Calu3 (cell line): Measurements from ENCODE around the gene SESTD1. TPM values are rescaled to one million over a fixed set of nuclear protein-coding genes. Genes with fewer than 3 reads are reported as not detected.

Experiments
- BruUV-seq: library from RNA; stranded (reverse); fragments of 400-500 nt; replicated peaks from 2 replicates; lab custom pipeline; 2021; lab: Mats Ljungman, UMichigan
- CTCF ChIA-PET: fragments of 300-600 bp; sonication (Branson Sonifier 250); formaldehyde crosslinking; loops from one replicate; lab custom pipeline; 2022; ENCODE audit warnings: antibody characterized with exemption; lab: Charles Lee
- DNase-seq: peaks from one replicate; pipeline ENCODE4 v3.0.0; 2022
- H3K27ac Mint-ChIP-seq: one replicate; pipeline ENCODE4 v1.8.0; 2022; ENCODE audit warnings: mixed read lengths; ENCODE audit not compliant: unreplicated experiment
- H3K27me3 Mint-ChIP-seq: one replicate; pipeline ENCODE4 v1.8.0; 2022; ENCODE audit warnings: mixed read lengths; ENCODE audit not compliant: unreplicated experiment
- H3K36me3 Mint-ChIP-seq: one replicate; pipeline ENCODE4 v1.8.0; 2022; ENCODE audit warnings: mild to moderate bottlenecking, moderate library complexity, mixed read lengths; ENCODE audit not compliant: insufficient read depth, unreplicated experiment
- H3K4me1 Mint-ChIP-seq: one replicate; pipeline ENCODE4 v1.8.0; 2022; ENCODE audit warnings: mild to moderate bottlenecking, low read depth, mixed read lengths; ENCODE audit not compliant: unreplicated experiment
- H3K4me3 Mint-ChIP-seq: one replicate; pipeline ENCODE4 v1.8.0; 2022; ENCODE audit warnings: mild to moderate bottlenecking, low read depth, moderate library complexity, mixed read lengths; ENCODE audit not compliant: unreplicated experiment
- H3K9me3 Mint-ChIP-seq: one replicate; pipeline ENCODE4 v1.8.0; 2022; ENCODE audit warnings: low read depth, mixed read lengths; ENCODE audit not compliant: unreplicated experiment
- intact Hi-C: fragments of 100-400 bp; cut with micrococcal nuclease; formaldehyde crosslinking; loops from one replicate; pipeline ENCODE4 v1.10.0; 2022; ENCODE audit not compliant: unreplicated experiment
- total RNA-seq: library from RNA; stranded (reverse); gene quantifications from 2 replicates; pipeline ENCODE4 v1.2.3, GENCODE V29; 2022
- TF ChIP-seq, protein P1 (sequence below): fragments of 200-600 bp; IDR thresholded peaks from one replicate; pipeline ENCODE4 v1.8.0; 2022; ENCODE audit warnings: antibody characterized with exemption; ENCODE audit not compliant: unreplicated experiment

The SESTD1 gene
- total RNA-seq, 1 experiment from 2014 or later: 145 TPM

DNA sequence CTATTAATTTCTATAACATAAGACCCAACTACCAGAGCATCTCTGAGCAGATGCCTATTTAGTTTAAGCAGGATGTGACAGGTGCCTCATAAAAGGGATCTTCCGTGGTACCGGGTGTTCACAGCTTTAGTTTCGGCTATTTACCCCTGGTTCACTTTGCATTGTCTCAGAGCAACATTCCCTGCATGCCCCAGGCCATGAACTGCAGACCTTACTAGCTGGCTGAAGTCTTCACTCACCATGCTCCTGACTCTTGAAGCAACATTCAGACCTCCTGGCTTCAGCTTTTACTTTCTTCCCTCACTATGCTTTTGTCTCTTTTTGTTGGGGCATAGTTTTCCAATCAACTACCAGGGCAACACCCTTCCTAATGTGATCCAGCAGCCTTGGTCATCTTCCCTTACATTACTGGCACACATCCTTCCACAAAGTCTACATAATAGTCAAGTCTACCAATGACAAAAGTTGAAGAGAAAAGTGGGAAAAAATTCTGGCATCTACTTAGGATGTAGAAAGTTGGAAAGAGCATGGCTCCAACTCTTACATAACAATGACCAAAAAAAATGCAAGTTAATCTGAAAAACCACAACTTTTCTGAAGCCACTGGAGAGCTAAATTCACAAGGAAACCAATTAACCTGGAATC is 99.2 kb downstream of the SESTD1 start:
- H3K4me3 Mint-ChIP-seq: no peak overlapping the region
- no peaks in the 10 kb centered on the region for H3K9me3 Mint-ChIP-seq
- H3K27me3 Mint-ChIP-seq: no peaks in the 10 kb centered on the region
- intact Hi-C loops: no loop called here
- BruUV-seq: no TSS peak
- CTCF ChIA-PET: no interaction called here
- TF ChIP-seq, protein P1, sequence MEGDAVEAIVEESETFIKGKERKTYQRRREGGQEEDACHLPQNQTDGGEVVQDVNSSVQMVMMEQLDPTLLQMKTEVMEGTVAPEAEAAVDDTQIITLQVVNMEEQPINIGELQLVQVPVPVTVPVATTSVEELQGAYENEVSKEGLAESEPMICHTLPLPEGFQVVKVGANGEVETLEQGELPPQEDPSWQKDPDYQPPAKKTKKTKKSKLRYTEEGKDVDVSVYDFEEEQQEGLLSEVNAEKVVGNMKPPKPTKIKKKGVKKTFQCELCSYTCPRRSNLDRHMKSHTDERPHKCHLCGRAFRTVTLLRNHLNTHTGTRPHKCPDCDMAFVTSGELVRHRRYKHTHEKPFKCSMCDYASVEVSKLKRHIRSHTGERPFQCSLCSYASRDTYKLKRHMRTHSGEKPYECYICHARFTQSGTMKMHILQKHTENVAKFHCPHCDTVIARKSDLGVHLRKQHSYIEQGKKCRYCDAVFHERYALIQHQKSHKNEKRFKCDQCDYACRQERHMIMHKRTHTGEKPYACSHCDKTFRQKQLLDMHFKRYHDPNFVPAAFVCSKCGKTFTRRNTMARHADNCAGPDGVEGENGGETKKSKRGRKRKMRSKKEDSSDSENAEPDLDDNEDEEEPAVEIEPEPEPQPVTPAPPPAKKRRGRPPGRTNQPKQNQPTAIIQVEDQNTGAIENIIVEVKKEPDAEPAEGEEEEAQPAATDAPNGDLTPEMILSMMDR: no peak
- DNase-seq: no peak
- H3K4me1 Mint-ChIP-seq: peaks cover 9% of the 10 kb centered on the region
- H3K36me3 Mint-ChIP-seq: peaks cover 30% of the 10 kb centered on the region
- H3K27ac Mint-ChIP-seq: peak overlapping the region; percentile 82

DNA sequence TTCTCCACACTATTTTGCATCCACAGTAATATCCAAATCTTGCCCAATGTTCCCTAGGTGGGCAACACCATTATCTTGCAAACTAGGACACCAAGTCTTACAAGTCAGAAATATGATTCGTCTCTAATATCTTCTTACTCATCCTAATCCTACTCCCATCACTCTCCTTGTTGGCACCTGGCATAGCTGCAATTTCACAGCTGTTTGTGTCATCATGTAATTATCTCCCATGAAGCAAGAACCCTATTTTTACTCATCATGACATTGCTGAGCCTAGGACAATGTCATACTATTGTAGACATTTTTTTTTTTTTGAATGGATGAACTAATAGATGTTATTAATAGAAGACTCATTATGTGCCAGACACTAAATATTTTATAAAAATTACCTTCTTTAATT is 123.4 kb downstream of the SESTD1 start:
- intact Hi-C loops: no loop called here
- BruUV-seq: no TSS peak
- Mint-ChIP-seq H3K4me1 (no peaks in the 10 kb centered on the region), H3K27me3 (no peaks in the 10 kb centered on the region), H3K9me3 (no peaks in the 10 kb centered on the region), H3K4me3 (no peak overlapping the region), H3K27ac (no peak overlapping the region), H3K36me3 (no peaks in the 10 kb centered on the region)
- CTCF ChIA-PET: no interaction called here
- DNase-seq: no peak
- TF ChIP-seq, protein P1: no peak

DNA sequence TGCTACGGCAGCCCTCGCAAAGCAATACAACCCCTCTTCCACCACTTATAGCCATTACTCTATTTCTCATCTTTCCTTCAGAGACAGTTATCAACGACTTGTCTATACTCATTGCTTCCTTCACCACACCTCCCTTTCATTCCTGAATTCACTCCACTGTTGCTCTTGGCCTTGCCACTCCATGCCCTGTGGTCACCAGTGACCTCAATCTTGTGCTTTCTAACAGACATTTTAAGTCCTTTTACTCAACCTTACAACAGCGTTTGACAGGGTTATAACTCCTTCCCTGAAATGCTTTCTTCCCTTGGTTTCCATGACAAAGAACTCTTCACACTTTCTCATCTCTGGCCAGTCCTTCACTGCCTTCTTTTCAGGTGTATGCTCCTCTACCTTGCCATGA is 124.1 kb downstream of the SESTD1 start:
- Mint-ChIP-seq H3K9me3 (no peaks in the 10 kb centered on the region), H3K27me3 (no peaks in the 10 kb centered on the region), H3K4me1 (no peaks in the 10 kb centered on the region), H3K36me3 (no peaks in the 10 kb centered on the region), H3K27ac (no peak overlapping the region), H3K4me3 (no peak overlapping the region)
- no peak for DNase-seq
- intact Hi-C loops: no loop called here
- TF ChIP-seq, protein P1: no peak
- no TSS peak for BruUV-seq
- CTCF ChIA-PET: no interaction called here

DNA sequence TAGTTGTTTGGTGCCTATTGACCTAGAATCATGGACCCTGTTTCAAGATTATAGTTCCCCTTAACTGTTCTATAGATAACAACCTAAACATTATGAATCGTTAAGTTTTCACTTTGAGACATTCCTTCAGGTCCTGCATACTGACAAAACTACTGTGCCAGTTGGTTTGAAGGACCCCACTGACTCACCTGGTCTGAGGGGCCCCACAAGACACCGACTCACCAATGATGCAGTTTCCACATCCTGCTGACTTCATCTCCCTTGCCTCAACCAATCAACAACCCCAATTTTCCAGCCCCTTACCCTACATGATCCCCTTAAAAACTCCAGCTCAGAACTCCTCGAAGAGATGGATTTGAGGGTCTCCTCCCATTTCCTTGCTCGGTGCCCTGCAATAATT is 125.1 kb downstream of the SESTD1 start:
- H3K4me1 Mint-ChIP-seq: no peaks in the 10 kb centered on the region
- TF ChIP-seq, protein P1: no peak
- intact Hi-C loops: no loop called here
- H3K4me3 Mint-ChIP-seq: no peak overlapping the region
- no peak overlapping the region for H3K27ac Mint-ChIP-seq
- no peaks in the 10 kb centered on the region for H3K9me3 Mint-ChIP-seq
- no peak for DNase-seq
- H3K36me3 Mint-ChIP-seq: no peaks in the 10 kb centered on the region
- no peaks in the 10 kb centered on the region for H3K27me3 Mint-ChIP-seq
- CTCF ChIA-PET: no interaction called here
- BruUV-seq: no TSS peak
